CD4-positive, alpha-beta T cell treated with Interleukin-15 for 4 hours (primary cell): ENCODE results near the gene NOP9.
"Not testable (repeated sequence)": the region's sequence is repeated elsewhere in the genome, so short reads cannot be mapped to it uniquely, and the experiment has no call there.

Experiments
- DNase-seq: peaks from one replicate; pipeline ENCODE4 v3.0.0-alpha.2; 2020; ENCODE audit warnings: low spot score

The NOP9 gene

GRCh38 chr14:24353559-24354481, 54.2 kb downstream of the NOP9 start:
- DNase-seq, result no peak

GRCh38 chr14:24354482-24354825, 54.8 kb downstream of the NOP9 start:
- DNase-seq, result not testable (repeated sequence)

- DNase-seq, result no peak
These were observed 55.4 kb downstream of the NOP9 start for GRCh38 chr14:24355009-24355408.

- no peak for DNase-seq
These were observed 56.6 kb downstream of the NOP9 start for GRCh38 chr14:24356208-24356607.
